B cell (primary cell): ENCODE measurements around the gene CACNA2D2.

Experiments used
- EZH2 ChIP-seq: IDR thresholded peaks from 2 replicates; pipeline ENCODE4 v1.6.1; 2012; ENCODE audit warnings: borderline replicate concordance, low read depth, mild to moderate bottlenecking, moderate library complexity, low read length; ENCODE audit not compliant: insufficient read depth, poor library complexity, severe bottlenecking
- TF ChIP-seq, protein P1 (sequence below): fragments of 200-600 bp; IDR thresholded peaks from one replicate; pipeline ENCODE4 v1.8.0; 2022; ENCODE audit warnings: antibody characterized with exemption, mild to moderate bottlenecking

DNA sequence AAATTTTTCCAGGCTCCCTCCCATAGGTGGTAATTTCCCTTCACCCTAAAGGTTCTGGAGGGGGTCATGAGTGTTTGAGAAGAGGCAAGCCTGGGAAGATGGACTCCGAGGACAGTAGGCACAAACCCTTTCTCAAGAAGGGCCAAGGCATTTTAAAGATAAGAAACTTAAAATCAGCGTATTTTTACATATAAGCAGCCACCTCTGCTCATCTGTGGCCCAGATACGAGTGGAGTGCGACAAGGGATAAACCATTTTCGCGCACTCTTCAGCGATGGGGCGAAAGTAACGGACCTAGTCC, 163.3 kb downstream of the CACNA2D2 start:
- no peak for TF ChIP-seq EZH2
- TF ChIP-seq, protein P1, sequence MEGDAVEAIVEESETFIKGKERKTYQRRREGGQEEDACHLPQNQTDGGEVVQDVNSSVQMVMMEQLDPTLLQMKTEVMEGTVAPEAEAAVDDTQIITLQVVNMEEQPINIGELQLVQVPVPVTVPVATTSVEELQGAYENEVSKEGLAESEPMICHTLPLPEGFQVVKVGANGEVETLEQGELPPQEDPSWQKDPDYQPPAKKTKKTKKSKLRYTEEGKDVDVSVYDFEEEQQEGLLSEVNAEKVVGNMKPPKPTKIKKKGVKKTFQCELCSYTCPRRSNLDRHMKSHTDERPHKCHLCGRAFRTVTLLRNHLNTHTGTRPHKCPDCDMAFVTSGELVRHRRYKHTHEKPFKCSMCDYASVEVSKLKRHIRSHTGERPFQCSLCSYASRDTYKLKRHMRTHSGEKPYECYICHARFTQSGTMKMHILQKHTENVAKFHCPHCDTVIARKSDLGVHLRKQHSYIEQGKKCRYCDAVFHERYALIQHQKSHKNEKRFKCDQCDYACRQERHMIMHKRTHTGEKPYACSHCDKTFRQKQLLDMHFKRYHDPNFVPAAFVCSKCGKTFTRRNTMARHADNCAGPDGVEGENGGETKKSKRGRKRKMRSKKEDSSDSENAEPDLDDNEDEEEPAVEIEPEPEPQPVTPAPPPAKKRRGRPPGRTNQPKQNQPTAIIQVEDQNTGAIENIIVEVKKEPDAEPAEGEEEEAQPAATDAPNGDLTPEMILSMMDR = no peak
